Type B pancreatic cell (in vitro differentiated cells): ENCODE results near the gene ZNG1B. TPM values are rescaled to one million over a fixed set of nuclear protein-coding genes. Genes with fewer than 3 reads are reported as not detected.
"Not testable (repeated sequence)": the region's sequence is repeated elsewhere in the genome, so short reads cannot be mapped to it uniquely, and the experiment has no call there.

Experiments used
- DNase-seq: peaks from one replicate; pipeline ENCODE4 v3.0.0; 2021; ENCODE audit warnings: mixed read lengths; ENCODE audit not compliant: unreplicated experiment; ENCODE audit errors: extremely low spot score
- H3K27ac Mint-ChIP-seq: 2 replicates; pipeline ENCODE4 v1.8.0; 2021; ENCODE audit warnings: mild to moderate bottlenecking, mixed read lengths
- H3K27me3 Mint-ChIP-seq: 2 replicates; pipeline ENCODE4 v1.8.0; 2021; ENCODE audit warnings: mixed read lengths
- H3K36me3 Mint-ChIP-seq: 2 replicates; pipeline ENCODE4 v1.8.0; 2021; ENCODE audit warnings: mixed read lengths
- H3K4me1 Mint-ChIP-seq: one replicate; pipeline ENCODE4 v1.8.0; 2021; ENCODE audit warnings: mixed read lengths; ENCODE audit not compliant: unreplicated experiment
- H3K4me3 Mint-ChIP-seq: 2 replicates; pipeline ENCODE4 v1.8.0; 2021; ENCODE audit warnings: mild to moderate bottlenecking, mixed read lengths
- H3K9me3 Mint-ChIP-seq: 2 replicates; pipeline ENCODE4 v1.8.0; 2021; ENCODE audit warnings: mixed read lengths
- total RNA-seq: library from RNA; stranded (reverse); gene quantifications from 2 replicates; pipeline ENCODE4 v1.2.1, GENCODE V29; 2021; ENCODE audit warnings: low replicate concordance

Gene ZNG1B
- total RNA-seq, 1 donor from 2014 or later: 41.7 TPM

GRCh38 chr2:113510913-113511312 lies 73.4 kb downstream of the ZNG1B start:
- not testable (repeated sequence) for H3K4me3 Mint-ChIP-seq, H3K4me1 Mint-ChIP-seq, H3K9me3 Mint-ChIP-seq, DNase-seq, H3K36me3 Mint-ChIP-seq, H3K27ac Mint-ChIP-seq
- H3K27me3 Mint-ChIP-seq: peaks cover 52% of the 10 kb centered on the region

DNA sequence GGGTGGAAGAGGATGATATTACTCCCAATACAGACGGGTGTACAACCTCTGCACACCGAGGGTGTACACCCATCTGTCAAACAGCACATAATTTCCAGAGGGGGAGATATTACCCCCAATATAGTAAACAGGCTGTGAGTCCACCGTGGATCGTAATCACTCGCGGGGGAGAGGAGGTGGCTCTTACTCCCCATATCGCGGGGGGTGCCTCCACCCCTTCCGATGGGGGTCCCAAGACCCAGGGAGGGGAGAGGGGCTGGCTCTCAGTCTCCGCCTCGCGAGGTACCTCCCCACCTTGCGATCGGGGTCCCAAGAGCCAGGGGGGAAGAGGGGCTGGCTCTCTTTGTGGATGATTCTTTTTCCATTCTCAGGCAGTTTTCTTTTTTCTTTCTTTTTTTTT lies 74.4 kb downstream of the ZNG1B start:
- H3K4me1 Mint-ChIP-seq, H3K36me3 Mint-ChIP-seq, H3K4me3 Mint-ChIP-seq, DNase-seq, H3K9me3 Mint-ChIP-seq, H3K27ac Mint-ChIP-seq: not testable (repeated sequence)
- peaks cover 52% of the 10 kb centered on the region for H3K27me3 Mint-ChIP-seq

- not testable (repeated sequence) for DNase-seq, H3K27ac Mint-ChIP-seq, H3K36me3 Mint-ChIP-seq, H3K4me3 Mint-ChIP-seq, H3K4me1 Mint-ChIP-seq, H3K9me3 Mint-ChIP-seq
- peaks cover 23% of the 10 kb centered on the region for H3K27me3 Mint-ChIP-seq
These were observed 78.0 kb downstream of the ZNG1B start for GRCh38 chr2:113515457-113515856.

GRCh38 chr2:113515995-113516394 lies 78.5 kb downstream of the ZNG1B start:
- not testable (repeated sequence) for DNase-seq, H3K4me3 Mint-ChIP-seq, H3K27ac Mint-ChIP-seq, H3K4me1 Mint-ChIP-seq, H3K36me3 Mint-ChIP-seq, H3K9me3 Mint-ChIP-seq
- H3K27me3 Mint-ChIP-seq: peaks cover 26% of the 10 kb centered on the region

- not testable (repeated sequence) for H3K27ac Mint-ChIP-seq, H3K36me3 Mint-ChIP-seq, H3K4me3 Mint-ChIP-seq, H3K9me3 Mint-ChIP-seq, H3K4me1 Mint-ChIP-seq, DNase-seq
- H3K27me3 Mint-ChIP-seq: peaks cover 19% of the 10 kb centered on the region
These were observed 79.5 kb downstream of the ZNG1B start for GRCh38 chr2:113517025-113517424.

DNA sequence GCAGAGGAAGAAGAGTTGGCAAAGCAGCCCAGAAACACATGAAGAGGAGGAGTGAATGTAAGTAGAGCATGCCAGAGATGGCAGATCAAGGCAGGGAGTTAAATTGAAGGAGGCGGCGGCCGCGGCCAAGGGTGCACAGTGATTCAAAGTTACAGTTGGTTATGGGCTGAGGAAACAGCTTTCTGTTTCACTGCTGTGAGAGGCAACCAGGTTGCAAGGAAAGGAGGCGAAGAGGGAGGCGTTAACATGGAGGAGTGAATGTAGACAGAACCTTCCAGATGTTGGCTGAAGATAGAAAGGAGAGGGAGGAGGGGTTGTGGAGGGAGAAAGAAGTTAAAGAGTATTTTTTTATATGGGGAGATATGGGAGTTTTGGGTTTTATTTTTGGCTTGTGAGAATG lies 83.3 kb downstream of the ZNG1B start:
- DNase-seq, H3K27me3 Mint-ChIP-seq, H3K4me1 Mint-ChIP-seq, H3K27ac Mint-ChIP-seq, H3K4me3 Mint-ChIP-seq, H3K9me3 Mint-ChIP-seq, H3K36me3 Mint-ChIP-seq: not testable (repeated sequence)

- not testable (repeated sequence) for H3K27ac Mint-ChIP-seq, H3K4me3 Mint-ChIP-seq, H3K27me3 Mint-ChIP-seq, H3K9me3 Mint-ChIP-seq, DNase-seq, H3K36me3 Mint-ChIP-seq, H3K4me1 Mint-ChIP-seq
These were observed 84.0 kb downstream of the ZNG1B start for GRCh38 chr2:113521492-113521891.

DNA sequence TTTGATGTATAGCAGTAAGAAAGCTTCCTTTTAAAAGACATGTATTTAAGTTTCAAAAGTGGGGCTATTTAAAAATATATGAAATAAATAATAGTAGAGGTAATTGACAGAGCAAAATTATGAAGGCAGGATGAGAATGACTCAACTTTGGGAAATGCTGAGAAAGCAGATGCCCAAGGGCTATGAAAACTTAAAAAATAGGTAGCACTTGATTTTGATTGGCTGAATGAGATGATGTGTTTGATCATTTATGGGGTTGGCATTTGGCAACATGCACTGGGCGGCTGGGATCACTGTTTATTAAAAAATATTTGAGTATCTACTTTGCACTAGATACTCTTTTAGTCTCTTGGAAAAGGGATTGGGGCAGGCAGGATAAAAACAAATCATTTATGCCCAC lies 87.5 kb downstream of the ZNG1B start:
- not testable (repeated sequence) for H3K4me3 Mint-ChIP-seq, H3K27ac Mint-ChIP-seq, H3K9me3 Mint-ChIP-seq, H3K36me3 Mint-ChIP-seq, H3K4me1 Mint-ChIP-seq, DNase-seq
- H3K27me3 Mint-ChIP-seq: peaks cover 11% of the 10 kb centered on the region

- H3K4me1 Mint-ChIP-seq, H3K36me3 Mint-ChIP-seq, H3K27ac Mint-ChIP-seq, H3K9me3 Mint-ChIP-seq, DNase-seq, H3K4me3 Mint-ChIP-seq: not testable (repeated sequence)
- peaks cover 15% of the 10 kb centered on the region for H3K27me3 Mint-ChIP-seq
These were observed 90.0 kb downstream of the ZNG1B start for GRCh38 chr2:113527350-113528045.

GRCh38 chr2:113528126-113528525 lies 90.6 kb downstream of the ZNG1B start:
- not testable (repeated sequence) for H3K4me3 Mint-ChIP-seq, H3K4me1 Mint-ChIP-seq, H3K36me3 Mint-ChIP-seq, H3K9me3 Mint-ChIP-seq, H3K27ac Mint-ChIP-seq, DNase-seq
- H3K27me3 Mint-ChIP-seq: peaks cover 17% of the 10 kb centered on the region

DNA sequence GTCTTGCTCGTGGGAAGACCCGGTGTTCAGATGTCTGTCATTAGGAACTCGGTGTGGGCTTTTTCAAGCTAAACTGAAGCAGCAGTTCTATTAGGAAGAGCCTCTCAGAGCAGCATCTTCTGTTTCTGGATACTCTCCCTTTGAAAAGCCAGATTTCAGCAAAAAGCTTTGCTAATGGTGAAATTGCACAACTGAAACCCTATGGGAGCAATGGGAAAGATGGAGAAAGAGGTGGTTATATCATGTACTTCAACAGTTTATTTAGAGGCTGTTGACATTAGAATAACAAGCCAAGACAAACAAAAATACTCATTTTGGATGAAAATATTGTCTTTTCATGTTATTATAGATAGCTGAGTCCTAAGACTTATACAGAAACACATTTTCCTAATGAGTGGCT lies 91.4 kb downstream of the ZNG1B start:
- not testable (repeated sequence) for H3K4me3 Mint-ChIP-seq, H3K9me3 Mint-ChIP-seq, H3K4me1 Mint-ChIP-seq, DNase-seq, H3K27ac Mint-ChIP-seq, H3K36me3 Mint-ChIP-seq
- H3K27me3 Mint-ChIP-seq: peaks cover 25% of the 10 kb centered on the region

DNA sequence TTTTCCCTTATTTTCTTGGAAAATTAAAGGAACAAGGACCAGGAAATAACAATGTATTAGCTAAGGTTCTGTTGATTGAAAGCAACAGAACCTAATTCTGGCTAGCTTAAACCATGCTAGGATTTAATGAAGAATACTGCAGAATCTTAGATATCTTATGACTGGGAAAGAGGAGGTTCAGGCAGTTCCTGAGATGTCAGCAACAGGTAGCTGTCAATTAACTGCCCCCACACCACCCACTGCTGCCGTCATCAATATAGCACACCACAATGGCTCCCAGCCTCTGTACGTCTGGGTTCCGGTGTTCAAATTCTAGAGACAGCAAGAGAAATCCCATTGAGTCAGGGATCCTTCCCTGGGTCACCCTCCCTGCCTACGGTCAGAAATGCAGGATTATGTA lies 95.5 kb downstream of the ZNG1B start:
- H3K27ac Mint-ChIP-seq, H3K4me1 Mint-ChIP-seq, H3K9me3 Mint-ChIP-seq, DNase-seq, H3K36me3 Mint-ChIP-seq, H3K4me3 Mint-ChIP-seq: not testable (repeated sequence)
- H3K27me3 Mint-ChIP-seq: peaks cover 25% of the 10 kb centered on the region

GRCh38 chr2:113536573-113536972 lies 99.1 kb downstream of the ZNG1B start:
- not testable (repeated sequence) for DNase-seq, H3K9me3 Mint-ChIP-seq, H3K4me3 Mint-ChIP-seq, H3K4me1 Mint-ChIP-seq, H3K27ac Mint-ChIP-seq, H3K36me3 Mint-ChIP-seq
- peaks cover 21% of the 10 kb centered on the region for H3K27me3 Mint-ChIP-seq

- H3K9me3 Mint-ChIP-seq, H3K4me1 Mint-ChIP-seq, H3K36me3 Mint-ChIP-seq, DNase-seq, H3K27ac Mint-ChIP-seq: not testable (repeated sequence)
- H3K4me3 Mint-ChIP-seq: peak overlapping the region; percentile 79
- H3K27me3 Mint-ChIP-seq: peaks cover 29% of the 10 kb centered on the region
These were observed 103.3 kb downstream of the ZNG1B start for GRCh38 chr2:113540834-113541203.
